Inferior parietal cortex (tissue), 1 donor: ENCODE data around the gene SNX4.
"Not testable (repeated sequence)": the region's sequence is repeated elsewhere in the genome, so short reads cannot be mapped to it uniquely, and the experiment has no call there.

Experiments used
- DNase-seq: peaks from one replicate; pipeline ENCODE4 v3.0.0-alpha.2; 2016; ENCODE audit errors: extremely low spot score

SNX4 gene

GRCh38 chr3:125519678-125520562, at the start of gene SNX4:
Gene SNX4 (minus strand): TSS chr3:125520202. CDS start chr3:125520172, 30 bp downstream.
- DNase-seq = peak; percentile 82

- DNase-seq = no peak
Measured at GRCh38 chr3:125556314-125556713, 36.3 kb upstream of the SNX4 start.

- DNase-seq = no peak
Measured at GRCh38 chr3:125552401-125552800, 32.4 kb upstream of the SNX4 start.

DNA sequence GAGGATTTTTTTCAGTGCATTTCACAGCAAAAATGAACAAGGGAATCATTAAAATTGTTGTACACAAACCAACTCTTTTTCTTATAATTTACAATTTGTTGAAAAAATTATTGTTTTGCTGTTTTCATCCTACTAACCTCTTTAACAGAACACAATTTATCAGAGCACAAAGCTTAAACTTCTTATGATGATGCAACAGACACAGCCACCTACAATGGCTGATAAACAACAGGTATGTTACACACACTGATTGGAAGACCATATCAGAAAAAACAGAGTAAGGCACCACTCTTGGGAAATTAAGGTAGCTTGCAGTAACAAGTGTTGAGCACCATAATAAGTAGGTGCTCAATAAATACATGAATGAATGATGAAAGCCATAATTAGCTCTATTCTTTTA, 8.9 kb upstream of the SNX4 start:
- DNase-seq = no peak

DNA sequence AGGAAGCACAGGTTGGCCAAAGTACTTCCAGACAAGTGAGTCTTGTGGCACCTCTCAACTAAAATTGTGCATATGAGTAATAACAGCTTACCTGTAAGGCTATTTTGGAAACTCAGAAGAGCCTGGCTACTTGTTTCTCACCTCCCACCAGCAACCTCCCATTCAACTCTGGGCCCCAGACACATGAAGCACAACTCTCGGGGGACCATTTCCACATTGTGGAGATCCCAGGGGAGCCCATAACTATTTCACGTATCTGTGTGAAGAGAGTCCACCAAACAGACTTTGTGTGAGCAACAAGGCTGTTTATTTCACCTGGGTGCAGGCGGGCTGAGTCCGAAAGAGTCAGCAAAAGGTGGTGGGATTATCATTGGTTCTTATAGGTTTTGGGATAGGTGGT, 5.2 kb upstream of the SNX4 start:
- no peak for DNase-seq

- not testable (repeated sequence) for DNase-seq
Measured at GRCh38 chr3:125520563-125520919, 539 bp upstream of the SNX4 start.

DNA sequence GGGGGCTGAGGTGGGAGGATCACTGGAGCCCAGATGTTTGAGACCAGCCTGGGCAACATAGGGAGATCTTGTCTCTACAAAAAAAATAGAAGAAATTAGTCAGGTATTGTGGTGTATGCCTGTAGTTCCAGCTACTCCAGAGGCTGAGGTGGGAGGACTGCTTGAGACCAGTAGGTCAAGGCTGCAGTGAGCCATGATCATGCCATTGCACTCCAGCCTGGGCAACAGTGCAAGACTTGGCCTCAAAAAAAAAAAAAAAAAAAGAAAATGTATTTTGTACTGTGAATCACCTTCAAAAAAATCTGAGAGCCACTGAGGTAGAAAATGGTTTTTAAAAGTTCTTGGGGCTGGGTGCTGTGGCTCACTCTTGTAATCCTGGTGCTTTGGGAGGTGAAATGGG, 4.6 kb downstream of the SNX4 start:
- DNase-seq = no peak

DNA sequence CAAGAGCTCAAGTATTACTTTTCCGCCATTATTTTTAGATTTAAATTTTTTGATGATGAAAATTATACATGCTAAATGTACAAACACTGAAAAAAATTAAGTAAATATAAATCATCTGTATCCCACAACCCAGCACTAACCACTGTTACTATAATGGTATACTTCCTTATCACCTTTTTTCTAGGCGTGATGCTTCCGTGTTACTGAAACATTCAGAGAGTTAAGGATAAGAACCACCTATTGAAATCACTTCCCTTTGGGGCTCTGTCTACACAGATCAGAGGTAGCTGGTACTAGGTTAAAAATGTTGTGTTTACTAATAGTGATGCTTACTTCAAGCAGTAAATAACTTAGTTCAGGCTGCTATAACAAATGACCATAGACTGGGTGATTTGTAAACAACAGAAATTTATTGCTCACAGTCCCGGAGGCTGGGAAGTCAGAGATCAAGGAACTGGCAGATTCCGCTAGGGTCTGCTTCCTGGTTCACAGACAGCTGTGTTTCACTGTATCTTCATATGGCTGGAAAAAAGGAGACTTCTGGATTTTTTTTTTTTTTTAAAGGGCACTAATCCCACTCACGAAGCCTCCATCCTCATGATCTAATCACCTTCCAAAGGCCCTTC, 6.4 kb downstream of the SNX4 start:
- no peak for DNase-seq

DNA sequence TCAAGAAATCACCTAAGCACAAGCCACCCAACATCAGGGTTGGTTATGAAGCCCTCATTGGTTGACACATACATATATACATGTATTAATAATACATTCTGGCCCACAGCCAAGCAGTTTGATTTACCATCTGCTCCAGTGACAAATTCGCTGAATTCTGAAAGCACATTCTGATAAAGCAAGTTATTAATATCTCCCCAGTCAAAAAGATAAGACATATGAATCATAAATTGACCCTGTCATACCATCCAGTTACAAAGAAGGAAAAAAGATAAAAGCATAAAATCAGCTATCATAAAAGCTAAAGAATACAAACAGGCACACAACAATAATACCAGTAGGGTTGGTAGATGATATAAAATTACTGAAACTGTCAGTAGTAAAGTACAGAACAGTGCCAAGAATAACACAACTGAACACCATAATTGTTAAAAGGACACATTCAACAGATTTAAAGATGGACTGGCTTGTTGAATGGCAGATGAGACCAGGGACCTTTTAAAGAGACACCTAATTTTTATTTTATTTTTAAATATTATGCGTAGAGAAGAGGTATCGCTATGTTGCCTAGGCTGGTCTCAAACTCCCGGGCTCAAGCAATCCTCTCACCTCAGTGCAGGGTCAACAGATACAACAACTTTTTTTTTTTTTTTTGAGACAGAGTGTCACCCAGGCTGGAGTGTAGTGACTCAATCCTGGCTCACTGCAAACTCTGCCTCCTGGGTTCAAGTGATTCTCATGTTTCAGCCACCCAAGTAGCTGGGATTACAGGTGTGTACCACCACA, 7.7 kb downstream of the SNX4 start:
- DNase-seq = no peak

- no peak for DNase-seq
Measured at GRCh38 chr3:125511420-125512118, 8.4 kb downstream of the SNX4 start.

GRCh38 chr3:125507128-125507527, 12.9 kb downstream of the SNX4 start:
- DNase-seq = no peak

DNA sequence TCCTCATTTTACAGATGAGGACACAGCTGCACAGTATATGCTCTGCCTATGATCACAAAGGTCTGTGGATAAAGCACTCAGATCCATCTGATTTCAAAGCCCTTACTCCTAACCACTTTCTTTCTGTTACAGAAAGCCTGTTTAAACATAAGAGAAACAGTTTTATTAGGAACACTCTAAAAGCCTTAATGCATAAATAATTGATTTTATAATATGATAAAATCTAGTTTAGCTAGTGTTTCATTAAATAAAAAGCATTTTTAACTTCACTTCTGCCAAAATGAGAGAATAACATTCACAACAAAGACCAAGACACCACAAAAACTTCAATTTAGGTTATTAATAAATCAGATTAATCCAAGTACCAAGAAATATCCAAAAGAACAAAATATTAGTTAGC, 21.4 kb downstream of the SNX4 start:
- DNase-seq = no peak

DNA sequence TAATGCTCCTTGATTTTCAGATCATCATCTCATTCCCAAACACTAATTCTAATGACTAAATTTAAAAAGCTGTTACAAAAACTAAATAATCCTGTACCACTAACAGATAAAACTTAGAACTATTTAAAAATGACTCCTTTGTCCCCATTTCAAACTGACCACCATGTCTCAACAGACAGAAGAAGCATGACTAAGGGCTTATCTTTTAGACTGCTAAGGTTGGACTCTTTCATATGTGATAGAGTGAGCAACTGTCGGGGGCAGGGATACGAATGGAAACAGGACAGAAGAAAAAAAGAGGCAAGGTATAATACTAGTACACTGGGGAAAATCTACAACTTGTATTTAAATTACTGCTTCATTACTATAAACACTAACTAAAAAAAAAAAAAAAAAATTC, 23.3 kb downstream of the SNX4 start:
- no peak for DNase-seq

GRCh38 chr3:125482406-125482805, 37.6 kb downstream of the SNX4 start:
- DNase-seq = no peak

- no peak for DNase-seq
Measured at GRCh38 chr3:125481786-125482185, 38.2 kb downstream of the SNX4 start.

GRCh38 chr3:125481375-125481759, 38.6 kb downstream of the SNX4 start:
- DNase-seq = not testable (repeated sequence)

- no peak for DNase-seq
Measured at GRCh38 chr3:125480656-125481374, 39.2 kb downstream of the SNX4 start.

DNA sequence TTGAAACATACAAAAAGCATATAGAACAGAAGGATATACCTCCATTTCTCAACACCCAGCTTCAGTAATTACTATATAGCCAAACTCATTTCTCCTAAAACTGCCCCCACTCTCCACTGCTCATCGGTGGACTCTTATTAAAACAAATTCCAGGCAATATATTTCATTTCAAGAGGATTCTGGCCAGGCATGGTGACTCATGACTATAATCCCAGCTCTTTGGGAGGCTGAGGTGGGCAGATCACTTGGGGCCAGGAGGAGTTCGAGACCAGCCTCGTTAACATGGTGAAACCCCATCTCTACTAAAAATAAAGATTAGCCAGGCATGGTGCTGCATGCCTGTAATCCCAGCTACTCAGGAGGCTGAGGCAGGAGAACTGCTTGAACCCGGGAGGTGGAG, 40.9 kb downstream of the SNX4 start:
- DNase-seq = no peak

- DNase-seq = no peak
Measured at GRCh38 chr3:125478326-125478725, 41.7 kb downstream of the SNX4 start.

- no peak for DNase-seq
Measured at GRCh38 chr3:125477701-125478100, 42.3 kb downstream of the SNX4 start.

DNA sequence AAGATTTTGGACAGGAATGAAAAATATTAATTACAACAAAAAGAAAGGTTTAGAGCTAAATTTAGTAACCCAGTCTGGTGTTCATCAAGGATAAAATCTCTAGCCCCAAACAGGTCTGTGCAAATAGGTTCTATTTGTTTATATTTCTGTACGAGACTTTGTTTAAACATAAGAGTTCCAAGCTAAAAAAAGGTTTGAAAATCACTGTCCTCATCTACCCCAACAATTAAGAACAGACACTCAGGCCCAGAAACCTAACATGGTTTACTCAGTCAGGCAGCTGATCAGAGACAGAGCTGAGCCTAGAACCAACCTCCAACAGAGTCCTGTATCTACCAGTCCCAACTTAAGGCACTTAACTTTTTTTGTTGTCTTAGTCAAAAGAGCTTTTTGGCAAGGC, 49.3 kb downstream of the SNX4 start:
- DNase-seq = no peak
